Neural cell (in vitro differentiated cells): ENCODE measurements around the gene BEX3. TPM values are rescaled to one million over a fixed set of nuclear protein-coding genes. Genes with fewer than 3 reads are reported as not detected.
"Not testable (repeated sequence)": the region's sequence is repeated elsewhere in the genome, so short reads cannot be mapped to it uniquely, and the experiment has no call there.

Experiments
- H2AFZ ChIP-seq: fragments of 200-600, 300-800 bp; sonication (generic), shearing (Covaris generic); 2 replicates; pipeline ENCODE4 v1.6.0; 2014; ENCODE audit warnings: low read depth, mild to moderate bottlenecking, antibody characterized with exemption, low read length, moderate library complexity
- H3F3A ChIP-seq: fragments of 200-600 bp; shearing (Covaris generic); 2 replicates; pipeline ENCODE4 v1.6.1; 2016; ENCODE audit warnings: mild to moderate bottlenecking, moderate library complexity, mixed read lengths, antibody characterized with exemption, low read length; ENCODE audit not compliant: insufficient read depth, poor library complexity, severe bottlenecking
- H3K27ac ChIP-seq: fragments of 200-600, 300-800 bp; sonication (generic), shearing (Covaris generic); 2 replicates; pipeline ENCODE4 v1.5.1; 2014; ENCODE audit warnings: mild to moderate bottlenecking, low read length, moderate library complexity
- H3K27me3 ChIP-seq: fragments of 300-800, 200-600 bp; sonication (generic), shearing (Covaris generic); 2 replicates; pipeline ENCODE4 v1.6.0; 2014; ENCODE audit warnings: mild to moderate bottlenecking, low read depth, low read length, moderate library complexity; ENCODE audit not compliant: insufficient read depth
- H3K36me3 ChIP-seq: fragments of 300-800, 200-600 bp; sonication (generic), shearing (Covaris generic); 2 replicates; pipeline ENCODE4 v1.5.1; 2014; ENCODE audit warnings: mild to moderate bottlenecking, antibody characterized with exemption, low read length, moderate library complexity; ENCODE audit not compliant: insufficient read depth
- H3K4me2 ChIP-seq: fragments of 300-800, 200-600 bp; sonication (generic), shearing (Covaris generic); 2 replicates; pipeline ENCODE4 v1.6.0; 2014; ENCODE audit warnings: mild to moderate bottlenecking, low read length
- H3K4me3 ChIP-seq: fragments of 300-800, 200-600 bp; sonication (generic), shearing (Covaris generic); 2 replicates; pipeline ENCODE4 v1.5.1; 2014; ENCODE audit warnings: mild to moderate bottlenecking, low read length, moderate library complexity
- H3K79me2 ChIP-seq: fragments of 200-600 bp; shearing (Covaris generic); replicated peaks from 2 replicates; pipeline ENCODE4 v1.6.0; 2014; ENCODE audit warnings: mild to moderate bottlenecking, low read length, moderate library complexity; ENCODE audit not compliant: insufficient read depth
- H3K9ac ChIP-seq: fragments of 300-800, 200-600 bp; sonication (generic), shearing (Covaris generic); 2 replicates; pipeline ENCODE4 v1.6.1; 2016; ENCODE audit warnings: mild to moderate bottlenecking, low read length, mixed read lengths
- H3K9me2 ChIP-seq: fragments of 200-600 bp; shearing (Covaris generic); 2 replicates; pipeline ENCODE4 v1.6.1; 2016; ENCODE audit warnings: mild to moderate bottlenecking, low read length, mixed read lengths; ENCODE audit not compliant: insufficient read depth
- H3K9me3 ChIP-seq: fragments of 200-600, 300-800 bp; sonication (generic), shearing (Covaris generic); 2 replicates; pipeline ENCODE4 v1.6.1; 2016; ENCODE audit warnings: mild to moderate bottlenecking, mixed run types, low read length, moderate library complexity, mixed read lengths
- H4K20me1 ChIP-seq: fragments of 200-600 bp; shearing (Covaris generic); 2 replicates; pipeline ENCODE4 v1.6.1; 2016; ENCODE audit warnings: mild to moderate bottlenecking, mixed run types; ENCODE audit not compliant: insufficient read depth
- EP300 ChIP-seq: fragments of 450-650 bp; conservative IDR thresholded peaks from 2 replicates; pipeline ENCODE4 v1.6.1; 2014; ENCODE audit warnings: antibody characterized with exemption, mild to moderate bottlenecking, moderate library complexity; ENCODE audit not compliant: poor library complexity, severe bottlenecking
- EZH2 ChIP-seq: fragments of 200-600, 300-800 bp; shearing (Covaris generic), sonication (generic); IDR thresholded peaks from 2 replicates; pipeline ENCODE4 v1.6.1; 2014; ENCODE audit warnings: antibody characterized with exemption, low read length, borderline replicate concordance, mild to moderate bottlenecking; ENCODE audit not compliant: insufficient read depth, poor library complexity, severe bottlenecking
- MXI1 ChIP-seq: fragments of 450-650 bp; conservative IDR thresholded peaks from 2 replicates; pipeline ENCODE4 v1.6.1; 2014; ENCODE audit warnings: antibody characterized with exemption, mild to moderate bottlenecking; ENCODE audit not compliant: poor library complexity, severe bottlenecking
- POLR2AphosphoS5 ChIP-seq: IDR thresholded peaks from 2 replicates; pipeline ENCODE4 v1.6.1; 2012
- RAD21 ChIP-seq: fragments of 450-650 bp; conservative IDR thresholded peaks from 2 replicates; pipeline ENCODE4 v1.6.1; 2014; ENCODE audit warnings: antibody characterized with exemption, mild to moderate bottlenecking, moderate library complexity
- SMC3 ChIP-seq: fragments of 450-650 bp; conservative IDR thresholded peaks from 2 replicates; pipeline ENCODE4 v1.6.1; 2014; ENCODE audit warnings: antibody characterized with exemption, mild to moderate bottlenecking, moderate library complexity; ENCODE audit not compliant: poor library complexity
- TAF1 ChIP-seq: IDR thresholded peaks from 2 replicates; pipeline ENCODE4 v1.6.1; 2012; ENCODE audit warnings: low read depth
- polyA plus RNA-seq: library from polyadenylated mRNA; depleted of rRNA; stranded (reverse); fragments of >200 nt; gene quantifications from 2 replicates; pipeline ENCODE4 v1.2.3, GENCODE V29; 2014
- TF ChIP-seq, protein P1 (sequence below): IDR thresholded peaks from 2 replicates; pipeline ENCODE4 v1.6.1; 2012; ENCODE audit warnings: borderline replicate concordance
- TF ChIP-seq, protein P2 (sequence below): fragments of 450-650 bp; IDR thresholded peaks from 2 replicates; pipeline ENCODE4 v1.5.1; 2014; ENCODE audit warnings: antibody characterized with exemption, mild to moderate bottlenecking, moderate library complexity; ENCODE audit not compliant: poor library complexity, severe bottlenecking

The BEX3 gene
- polyA plus RNA-seq, 1 donor from 2014 or later, result 991 TPM

DNA sequence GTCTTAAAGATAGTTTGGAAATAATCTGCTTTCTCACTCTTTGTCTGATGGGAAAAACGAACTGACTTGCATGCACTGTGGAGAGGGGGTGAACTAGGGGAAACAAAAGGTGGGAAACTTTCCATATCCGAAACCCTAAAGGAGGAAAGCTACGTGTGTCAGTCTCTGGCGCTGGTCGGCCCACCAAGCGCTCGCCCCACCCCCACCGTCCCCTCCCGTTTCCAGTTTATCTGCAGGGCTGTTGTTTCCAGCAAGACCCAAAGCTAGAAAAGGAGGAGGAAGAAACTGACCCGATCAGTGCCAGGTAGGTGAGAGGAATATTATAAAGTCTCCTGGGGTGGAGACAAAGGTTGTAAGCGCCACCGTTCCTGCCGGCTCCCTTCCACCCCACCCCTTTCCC lies 19.5 kb upstream of the BEX3 start:
- Histone ChIP-seq H2AFZ (peak overlapping the region; percentile 4), H3K36me3 (no peaks in the 10 kb centered on the region), H3K27me3 (no peaks in the 10 kb centered on the region), H3K4me3 (peak overlapping the region; percentile 79), H3K79me2 (peaks cover 4% of the 10 kb centered on the region), H4K20me1 (no peaks in the 10 kb centered on the region), H3K9me2 (no peaks in the 10 kb centered on the region), H3K9me3 (no peaks in the 10 kb centered on the region), H3F3A (no peaks in the 10 kb centered on the region), H3K4me2 (peak overlapping the region; percentile 73), H3K27ac (peak overlapping the region; percentile 84), H3K9ac (peak overlapping the region; percentile 90)
- TF ChIP-seq EP300 (no peak), MXI1 (peak; percentile 4), EZH2 (no peak), POLR2AphosphoS5 (peak; percentile 29), RAD21 (no peak), SMC3 (no peak), TAF1 (no peak)
- TF ChIP-seq, protein P1, sequence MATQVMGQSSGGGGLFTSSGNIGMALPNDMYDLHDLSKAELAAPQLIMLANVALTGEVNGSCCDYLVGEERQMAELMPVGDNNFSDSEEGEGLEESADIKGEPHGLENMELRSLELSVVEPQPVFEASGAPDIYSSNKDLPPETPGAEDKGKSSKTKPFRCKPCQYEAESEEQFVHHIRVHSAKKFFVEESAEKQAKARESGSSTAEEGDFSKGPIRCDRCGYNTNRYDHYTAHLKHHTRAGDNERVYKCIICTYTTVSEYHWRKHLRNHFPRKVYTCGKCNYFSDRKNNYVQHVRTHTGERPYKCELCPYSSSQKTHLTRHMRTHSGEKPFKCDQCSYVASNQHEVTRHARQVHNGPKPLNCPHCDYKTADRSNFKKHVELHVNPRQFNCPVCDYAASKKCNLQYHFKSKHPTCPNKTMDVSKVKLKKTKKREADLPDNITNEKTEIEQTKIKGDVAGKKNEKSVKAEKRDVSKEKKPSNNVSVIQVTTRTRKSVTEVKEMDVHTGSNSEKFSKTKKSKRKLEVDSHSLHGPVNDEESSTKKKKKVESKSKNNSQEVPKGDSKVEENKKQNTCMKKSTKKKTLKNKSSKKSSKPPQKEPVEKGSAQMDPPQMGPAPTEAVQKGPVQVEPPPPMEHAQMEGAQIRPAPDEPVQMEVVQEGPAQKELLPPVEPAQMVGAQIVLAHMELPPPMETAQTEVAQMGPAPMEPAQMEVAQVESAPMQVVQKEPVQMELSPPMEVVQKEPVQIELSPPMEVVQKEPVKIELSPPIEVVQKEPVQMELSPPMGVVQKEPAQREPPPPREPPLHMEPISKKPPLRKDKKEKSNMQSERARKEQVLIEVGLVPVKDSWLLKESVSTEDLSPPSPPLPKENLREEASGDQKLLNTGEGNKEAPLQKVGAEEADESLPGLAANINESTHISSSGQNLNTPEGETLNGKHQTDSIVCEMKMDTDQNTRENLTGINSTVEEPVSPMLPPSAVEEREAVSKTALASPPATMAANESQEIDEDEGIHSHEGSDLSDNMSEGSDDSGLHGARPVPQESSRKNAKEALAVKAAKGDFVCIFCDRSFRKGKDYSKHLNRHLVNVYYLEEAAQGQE, result no peak
- TF ChIP-seq, protein P2, sequence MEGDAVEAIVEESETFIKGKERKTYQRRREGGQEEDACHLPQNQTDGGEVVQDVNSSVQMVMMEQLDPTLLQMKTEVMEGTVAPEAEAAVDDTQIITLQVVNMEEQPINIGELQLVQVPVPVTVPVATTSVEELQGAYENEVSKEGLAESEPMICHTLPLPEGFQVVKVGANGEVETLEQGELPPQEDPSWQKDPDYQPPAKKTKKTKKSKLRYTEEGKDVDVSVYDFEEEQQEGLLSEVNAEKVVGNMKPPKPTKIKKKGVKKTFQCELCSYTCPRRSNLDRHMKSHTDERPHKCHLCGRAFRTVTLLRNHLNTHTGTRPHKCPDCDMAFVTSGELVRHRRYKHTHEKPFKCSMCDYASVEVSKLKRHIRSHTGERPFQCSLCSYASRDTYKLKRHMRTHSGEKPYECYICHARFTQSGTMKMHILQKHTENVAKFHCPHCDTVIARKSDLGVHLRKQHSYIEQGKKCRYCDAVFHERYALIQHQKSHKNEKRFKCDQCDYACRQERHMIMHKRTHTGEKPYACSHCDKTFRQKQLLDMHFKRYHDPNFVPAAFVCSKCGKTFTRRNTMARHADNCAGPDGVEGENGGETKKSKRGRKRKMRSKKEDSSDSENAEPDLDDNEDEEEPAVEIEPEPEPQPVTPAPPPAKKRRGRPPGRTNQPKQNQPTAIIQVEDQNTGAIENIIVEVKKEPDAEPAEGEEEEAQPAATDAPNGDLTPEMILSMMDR, result no peak

DNA sequence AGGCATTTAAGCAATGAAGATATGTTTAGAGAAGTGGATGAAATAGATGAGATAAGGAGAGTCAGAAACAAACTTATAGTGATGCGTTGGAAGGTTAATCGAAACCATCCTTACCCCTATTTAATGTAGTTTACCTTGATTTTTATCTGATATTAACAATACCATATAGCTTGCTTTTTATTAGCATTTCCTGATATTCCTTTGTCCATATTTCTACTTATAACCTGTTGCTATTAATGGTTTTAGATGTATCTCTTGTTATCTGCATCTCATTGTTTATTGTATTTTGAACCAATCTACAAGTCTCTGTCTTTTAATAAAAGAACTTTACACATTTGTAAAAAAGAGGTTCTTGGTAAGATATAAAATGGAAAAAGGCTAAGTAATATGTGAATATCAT lies 18.5 kb upstream of the BEX3 start:
- peak overlapping the region; percentile 90 for H3K9ac ChIP-seq
- no peaks in the 10 kb centered on the region for H3F3A ChIP-seq
- no peaks in the 10 kb centered on the region for H4K20me1 ChIP-seq
- H3K27me3 ChIP-seq, result no peaks in the 10 kb centered on the region
- no peak overlapping the region for H3K27ac ChIP-seq
- H3K36me3 ChIP-seq, result no peaks in the 10 kb centered on the region
- H3K79me2 ChIP-seq, result peaks cover 4% of the 10 kb centered on the region
- H3K4me2 ChIP-seq, result peak overlapping the region; percentile 73
- no peak for TF ChIP-seq MXI1
- TF ChIP-seq SMC3, result no peak
- no peak for TF ChIP-seq EP300
- TF ChIP-seq, protein P2, result no peak
- no peak for TF ChIP-seq EZH2
- no peak for TF ChIP-seq POLR2AphosphoS5
- TF ChIP-seq TAF1, result no peak
- TF ChIP-seq, protein P1, result no peak
- H3K9me2 ChIP-seq, result no peaks in the 10 kb centered on the region
- H3K9me3 ChIP-seq, result no peaks in the 10 kb centered on the region
- no peak overlapping the region for H2AFZ ChIP-seq
- peak overlapping the region; percentile 79 for H3K4me3 ChIP-seq

DNA sequence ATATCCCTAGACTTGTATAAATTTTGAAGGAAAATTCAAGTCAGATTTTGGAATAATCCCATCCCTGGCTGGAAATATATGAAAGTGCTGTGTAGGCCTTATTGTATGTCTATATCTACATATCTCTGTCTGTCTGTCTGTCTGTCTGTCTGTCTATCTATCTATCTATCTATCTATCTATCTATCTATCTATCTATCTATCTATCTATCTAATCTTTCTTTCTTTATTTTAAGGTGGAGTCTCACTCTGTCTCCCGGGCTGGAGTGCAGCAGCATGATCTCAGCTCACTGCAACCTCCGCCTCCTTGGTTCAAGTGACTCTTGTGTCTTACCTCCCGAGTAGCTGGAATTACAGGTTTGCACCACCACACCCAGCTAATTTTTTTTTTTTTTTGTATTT lies 16.7 kb upstream of the BEX3 start:
- H3K9me3 ChIP-seq, H3K9me2 ChIP-seq, H4K20me1 ChIP-seq, H2AFZ ChIP-seq, H3K4me3 ChIP-seq, H3K27ac ChIP-seq, H3K4me2 ChIP-seq, H3K36me3 ChIP-seq, H3K9ac ChIP-seq, H3K79me2 ChIP-seq, H3F3A ChIP-seq, H3K27me3 ChIP-seq: not testable (repeated sequence)
